Caco-2 (cell line): Measurements from ENCODE around the gene TAS2R40. TPM values are rescaled to one million over a fixed set of nuclear protein-coding genes. Genes with fewer than 3 reads are reported as not detected.

ENCODE experiments used
- BruUV-seq: library from RNA; stranded (reverse); fragments of 400-500 nt; replicated peaks from 2 replicates; lab custom pipeline; 2021; lab: Mats Ljungman, UMichigan
- CTCF ChIA-PET: fragments of 300-600 bp; sonication (Branson Sonifier 250); formaldehyde crosslinking; loops from one replicate; lab custom pipeline; 2022; ENCODE audit warnings: antibody characterized with exemption; lab: Charles Lee
- POLR2A ChIA-PET: fragments of 300-600 bp; sonication (Branson Sonifier 250); formaldehyde crosslinking; loops from one replicate; lab custom pipeline; 2022; ENCODE audit warnings: antibody characterized with exemption; lab: Charles Lee
- DNase-seq, 2 experiments: peaks; one replicate each; pipeline versions ENCODE4 v3.0.0 to v3.0.0-alpha.2; 2020 to 2022
- H3K27me3 ChIP-seq: replicated peaks from 2 replicates; pipeline ENCODE4 v1.6.0; 2011; ENCODE audit warnings: low read length; ENCODE audit not compliant: control insufficient read depth, insufficient read depth
- H3K36me3 ChIP-seq: 2 replicates; pipeline ENCODE4 v1.5.1; 2011; ENCODE audit warnings: low read length; ENCODE audit not compliant: control insufficient read depth, insufficient read depth
- H3K4me1 ChIP-seq: fragments of 250-450 bp; sonication (Bioruptor Pico); 2 replicates; pipeline ENCODE4 v1.5.1; 2020; ENCODE audit warnings: mild to moderate bottlenecking
- H3K4me3 ChIP-seq: 2 replicates; pipeline ENCODE4 v1.5.1; 2011; ENCODE audit warnings: low read depth, mild to moderate bottlenecking, control low read depth, low read length
- H3K9me3 ChIP-seq: fragments of 250-450 bp; sonication (Bioruptor Pico); 2 replicates; pipeline ENCODE4 v1.5.1; 2020; ENCODE audit warnings: mild to moderate bottlenecking, moderate library complexity
- H3K27ac Mint-ChIP-seq: one replicate; pipeline ENCODE4 v1.8.0; 2022; ENCODE audit warnings: mixed read lengths; ENCODE audit not compliant: unreplicated experiment
- H3K27me3 Mint-ChIP-seq: one replicate; pipeline ENCODE4 v1.8.0; 2022; ENCODE audit warnings: mixed read lengths; ENCODE audit not compliant: insufficient read depth, unreplicated experiment
- H3K36me3 Mint-ChIP-seq: one replicate; pipeline ENCODE4 v1.8.0; 2022; ENCODE audit warnings: mild to moderate bottlenecking, mixed read lengths; ENCODE audit not compliant: insufficient read depth, unreplicated experiment
- H3K4me1 Mint-ChIP-seq: one replicate; pipeline ENCODE4 v1.8.0; 2022; ENCODE audit warnings: low read depth, mixed read lengths; ENCODE audit not compliant: unreplicated experiment
- H3K4me3 Mint-ChIP-seq: one replicate; pipeline ENCODE4 v1.8.0; 2022; ENCODE audit warnings: mild to moderate bottlenecking, moderate library complexity, mixed read lengths; ENCODE audit not compliant: unreplicated experiment
- H3K9me3 Mint-ChIP-seq: one replicate; pipeline ENCODE4 v1.8.0; 2022; ENCODE audit warnings: mixed read lengths; ENCODE audit not compliant: unreplicated experiment
- intact Hi-C: fragments of 100-400 bp; cut with micrococcal nuclease; formaldehyde crosslinking; loops from one replicate; pipeline ENCODE4 v1.10.0; 2022; ENCODE audit not compliant: unreplicated experiment
- total RNA-seq: library from RNA; stranded (reverse); gene quantifications from 2 replicates; pipeline ENCODE4 v1.2.3, GENCODE V29; 2022
- TF ChIP-seq, protein P1 (sequence below), 2 experiments: fragments of 200-600 bp in 1 of 2; IDR thresholded peaks; 1 replicate in 1 of 2; 2 replicates in 1 of 2; pipeline versions ENCODE4 v1.5.1 to v1.8.0; 2011 to 2022; ENCODE audit warnings: antibody characterized with exemption in 1 of 2, control low read depth in 1 of 2, inconsistent platforms in 1 of 2, low read depth in 1 of 2, low read length in 1 of 2, mild to moderate bottlenecking in 1 of 2, moderate library complexity in 1 of 2; ENCODE audit not compliant: insufficient read depth in 1 of 2, severe bottlenecking in 1 of 2, unreplicated experiment in 1 of 2

The TAS2R40 gene
- total RNA-seq, 1 experiment from 2014 or later = not detected

DNA sequence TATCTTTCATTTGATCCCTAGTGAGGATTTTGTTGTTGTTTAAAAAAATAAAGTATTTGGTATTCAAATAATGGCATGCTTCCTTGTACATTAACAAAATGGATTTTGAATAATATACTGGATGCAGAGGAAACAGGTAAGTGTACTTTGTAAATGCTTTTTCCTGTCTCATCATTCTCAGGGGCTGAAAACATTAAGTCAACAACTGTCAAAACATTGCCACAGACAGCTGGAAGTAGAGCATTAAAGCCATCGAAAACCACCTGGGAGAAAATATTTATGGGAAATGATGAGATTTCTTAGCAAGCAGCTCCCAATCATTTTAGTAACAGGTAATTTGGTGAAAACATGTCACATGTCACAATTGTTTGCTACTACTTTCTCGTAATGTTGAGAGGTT, 28.0 kb upstream of the TAS2R40 start:
- ChIA-PET CTCF (no interaction called here), POLR2A (no interaction called here)
- Mint-ChIP-seq H3K27me3 (peaks cover 3% of the 10 kb centered on the region), H3K4me1 (no peaks in the 10 kb centered on the region), H3K4me3 (no peak overlapping the region), H3K9me3 (peaks cover 15% of the 10 kb centered on the region), H3K36me3 (no peaks in the 10 kb centered on the region), H3K27ac (no peak overlapping the region)
- BruUV-seq = no TSS peak
- peaks cover 8% of the 10 kb centered on the region; the same call in 1 of the 2 replicates for H3K9me3 ChIP-seq
- no peak for DNase-seq
- no peaks in the 10 kb centered on the region for H3K36me3 ChIP-seq
- intact Hi-C loops = no loop called here
- no peak overlapping the region for H3K4me3 ChIP-seq
- TF ChIP-seq, protein P1, sequence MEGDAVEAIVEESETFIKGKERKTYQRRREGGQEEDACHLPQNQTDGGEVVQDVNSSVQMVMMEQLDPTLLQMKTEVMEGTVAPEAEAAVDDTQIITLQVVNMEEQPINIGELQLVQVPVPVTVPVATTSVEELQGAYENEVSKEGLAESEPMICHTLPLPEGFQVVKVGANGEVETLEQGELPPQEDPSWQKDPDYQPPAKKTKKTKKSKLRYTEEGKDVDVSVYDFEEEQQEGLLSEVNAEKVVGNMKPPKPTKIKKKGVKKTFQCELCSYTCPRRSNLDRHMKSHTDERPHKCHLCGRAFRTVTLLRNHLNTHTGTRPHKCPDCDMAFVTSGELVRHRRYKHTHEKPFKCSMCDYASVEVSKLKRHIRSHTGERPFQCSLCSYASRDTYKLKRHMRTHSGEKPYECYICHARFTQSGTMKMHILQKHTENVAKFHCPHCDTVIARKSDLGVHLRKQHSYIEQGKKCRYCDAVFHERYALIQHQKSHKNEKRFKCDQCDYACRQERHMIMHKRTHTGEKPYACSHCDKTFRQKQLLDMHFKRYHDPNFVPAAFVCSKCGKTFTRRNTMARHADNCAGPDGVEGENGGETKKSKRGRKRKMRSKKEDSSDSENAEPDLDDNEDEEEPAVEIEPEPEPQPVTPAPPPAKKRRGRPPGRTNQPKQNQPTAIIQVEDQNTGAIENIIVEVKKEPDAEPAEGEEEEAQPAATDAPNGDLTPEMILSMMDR (IDR thresholded peaks at IDR 0.05; ENCODE audit: insufficient read depth in 1 of 2, low read depth in 1 of 2, low read length in 1 of 2, severe bottlenecking in 1 of 2, unreplicated experiment in 1 of 2) = no peak
- H3K27me3 ChIP-seq = no peaks in the 10 kb centered on the region
- no peaks in the 10 kb centered on the region for H3K4me1 ChIP-seq

DNA sequence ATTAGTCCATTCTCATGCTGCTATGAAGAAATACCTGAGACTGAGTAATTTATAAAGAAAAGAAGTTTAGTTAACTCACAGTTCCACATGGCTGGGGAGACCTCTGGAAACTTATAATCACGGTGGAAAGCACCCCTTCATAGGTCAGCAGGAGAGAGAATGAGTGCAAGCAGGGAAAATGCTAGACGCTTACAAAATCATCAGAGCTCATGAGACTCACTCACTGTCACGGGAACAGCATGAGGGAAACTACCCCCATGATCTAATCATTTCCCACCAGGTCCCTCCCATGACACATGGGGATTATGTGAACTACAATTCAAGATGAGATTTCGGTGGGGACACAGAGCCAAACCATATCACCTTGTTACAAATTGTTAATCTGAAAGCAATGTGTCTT, 22.8 kb upstream of the TAS2R40 start:
- H3K4me1 ChIP-seq = no peaks in the 10 kb centered on the region
- BruUV-seq = no TSS peak
- CTCF ChIA-PET = no interaction called here
- H3K4me3 Mint-ChIP-seq = no peak overlapping the region
- H3K36me3 ChIP-seq = no peaks in the 10 kb centered on the region
- intact Hi-C loops = no loop called here
- POLR2A ChIA-PET = no interaction called here
- H3K4me1 Mint-ChIP-seq = no peaks in the 10 kb centered on the region
- no peak overlapping the region for H3K27ac Mint-ChIP-seq
- H3K36me3 Mint-ChIP-seq = no peaks in the 10 kb centered on the region
- H3K27me3 ChIP-seq = no peaks in the 10 kb centered on the region
- DNase-seq = no peak
- H3K9me3 Mint-ChIP-seq = peaks cover 17% of the 10 kb centered on the region
- H3K27me3 Mint-ChIP-seq = peaks cover 9% of the 10 kb centered on the region
- TF ChIP-seq, protein P1 (IDR thresholded peaks at IDR 0.05; ENCODE audit: insufficient read depth in 1 of 2, low read depth in 1 of 2, low read length in 1 of 2, severe bottlenecking in 1 of 2, unreplicated experiment in 1 of 2) = no peak
- peaks cover 8% of the 10 kb centered on the region; the same call in 1 of the 2 replicates for H3K9me3 ChIP-seq
- H3K4me3 ChIP-seq = no peak overlapping the region

DNA sequence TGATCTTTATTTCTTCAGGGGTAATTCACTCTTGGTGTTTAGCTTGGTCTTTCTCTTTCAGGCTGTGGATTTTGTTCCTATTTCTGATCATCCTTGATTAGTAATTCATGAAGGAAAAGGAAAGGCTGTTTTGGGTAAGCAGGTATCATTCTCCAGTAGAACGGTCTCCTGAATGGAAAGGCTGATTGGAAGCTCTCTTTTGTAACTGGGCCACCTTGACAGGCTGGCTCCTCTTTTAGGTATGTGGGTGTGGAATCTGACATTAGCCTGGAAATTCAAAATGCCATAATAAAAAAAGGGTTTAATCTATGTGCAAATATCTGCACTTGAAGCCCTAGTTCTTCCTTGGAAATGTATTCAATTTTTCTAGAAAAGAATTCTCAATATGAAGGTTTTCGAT, 19.7 kb upstream of the TAS2R40 start:
- H3K27me3 ChIP-seq = no peaks in the 10 kb centered on the region
- ChIA-PET CTCF (interaction anchor here (2.8 kb wide), 1 partner anchor 13 kb away, joined by 12 read pairs; no protein-coding TSS in a partner anchor), POLR2A (no interaction called here)
- H3K9me3 ChIP-seq = peaks cover 8% of the 10 kb centered on the region; the same call in 1 of the 2 replicates
- Mint-ChIP-seq H3K27me3 (peaks cover 17% of the 10 kb centered on the region), H3K9me3 (peaks cover 17% of the 10 kb centered on the region), H3K4me1 (no peaks in the 10 kb centered on the region), H3K36me3 (no peaks in the 10 kb centered on the region), H3K4me3 (no peak overlapping the region), H3K27ac (no peak overlapping the region)
- H3K4me1 ChIP-seq = no peaks in the 10 kb centered on the region
- TF ChIP-seq, protein P1 (IDR thresholded peaks at IDR 0.05; ENCODE audit: insufficient read depth in 1 of 2, low read depth in 1 of 2, low read length in 1 of 2, severe bottlenecking in 1 of 2, unreplicated experiment in 1 of 2) = no peak
- DNase-seq = no peak
- intact Hi-C loops = no loop called here
- no peaks in the 10 kb centered on the region for H3K36me3 ChIP-seq
- no peak overlapping the region for H3K4me3 ChIP-seq
- no TSS peak for BruUV-seq
